NCI-H748 (cell line): ENCODE results near the gene RFX2.
"Not testable (repeated sequence)": the region's sequence is repeated elsewhere in the genome, so short reads cannot be mapped to it uniquely, and the experiment has no call there.

Source experiments
- DNase-seq: peaks from one replicate; lab custom pipeline; 2025; ENCODE audit not compliant: unreplicated experiment; lab: John Stamatoyannopoulos, UW

RFX2 gene

DNA sequence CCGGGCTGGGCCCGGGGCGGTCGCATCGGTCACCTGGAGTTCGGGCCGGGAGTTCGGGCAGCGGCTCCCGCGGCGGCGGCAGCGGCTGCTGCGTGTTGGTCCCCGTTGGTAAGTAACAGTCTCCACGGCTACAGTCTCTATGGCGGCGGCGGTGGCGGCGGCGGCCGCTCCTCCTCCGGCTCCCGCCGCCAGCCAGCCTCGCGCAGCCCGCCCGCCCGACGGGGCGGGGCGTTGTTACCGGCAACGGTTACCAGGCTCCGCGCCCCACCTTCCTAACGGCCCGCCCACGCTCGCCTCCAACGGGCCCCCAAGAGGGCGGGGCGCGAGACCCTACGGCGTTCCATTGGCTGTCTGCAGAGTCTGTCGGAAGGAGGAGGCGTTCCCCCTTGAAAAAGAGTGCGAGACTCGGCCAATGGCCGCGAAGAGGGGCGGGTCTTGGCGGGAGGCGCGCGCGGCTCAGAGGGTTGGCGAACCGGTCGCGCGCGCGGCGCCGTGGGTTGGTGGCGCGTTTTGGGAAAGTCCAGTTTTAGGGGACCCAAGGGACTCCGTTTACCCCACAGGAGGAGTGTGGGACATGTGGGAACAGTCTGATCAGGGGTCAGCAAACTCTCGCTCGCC is at the start of gene RFX2:
TSS of gene RFX2 (minus strand) at position 141 of the 618 bp plus-strand sequence. CDS start 63,004 bp downstream, outside the sequence.
- peak; percentile 97 for DNase-seq

- no peak for DNase-seq
Observed at GRCh38 chr19:6156033-6156432, 45.7 kb upstream of the RFX2 start.

GRCh38 chr19:6150289-6150688 is 40.0 kb upstream of the RFX2 start:
- DNase-seq, result no peak

DNA sequence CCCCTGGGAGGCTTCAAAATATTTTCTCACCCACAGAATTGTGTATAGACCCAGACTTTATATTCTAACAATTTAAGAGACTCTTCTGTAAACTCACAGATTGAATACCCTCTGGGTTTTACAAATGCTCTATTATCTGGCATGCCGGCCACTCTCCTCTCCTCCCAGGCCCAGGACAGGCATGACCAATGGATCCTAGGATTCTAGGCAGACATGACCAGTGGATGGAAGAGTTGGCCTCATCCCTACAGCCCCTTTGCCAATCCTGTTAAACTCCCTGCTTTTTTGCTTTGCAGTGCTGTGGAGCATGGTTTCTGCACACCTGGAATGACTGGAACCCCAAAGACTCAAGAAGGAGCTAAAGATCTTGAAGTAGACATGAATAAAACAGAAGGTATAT is 30.9 kb upstream of the RFX2 start:
- DNase-seq, result no peak

DNA sequence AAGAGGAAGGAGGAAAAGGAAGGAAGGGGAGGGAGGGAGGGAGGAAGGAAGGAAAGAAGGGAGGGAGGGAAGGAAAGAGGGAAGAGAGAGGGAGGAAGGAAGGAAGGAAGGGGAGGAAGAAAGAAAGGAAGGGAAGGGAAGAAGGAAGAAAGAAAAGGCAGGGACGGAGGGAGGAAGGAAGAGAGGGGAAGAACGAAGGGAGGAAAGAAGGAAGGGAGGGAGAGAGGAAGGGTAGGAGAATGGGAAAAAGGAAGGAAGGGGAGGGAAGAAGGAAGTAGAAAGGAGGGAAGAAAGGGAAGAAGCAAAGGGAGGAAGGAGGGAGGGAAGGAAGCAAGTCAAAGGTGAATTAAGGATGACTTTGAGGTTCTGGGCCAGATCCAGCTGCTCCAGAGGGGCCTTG is 28.2 kb upstream of the RFX2 start:
- DNase-seq, result no peak

DNA sequence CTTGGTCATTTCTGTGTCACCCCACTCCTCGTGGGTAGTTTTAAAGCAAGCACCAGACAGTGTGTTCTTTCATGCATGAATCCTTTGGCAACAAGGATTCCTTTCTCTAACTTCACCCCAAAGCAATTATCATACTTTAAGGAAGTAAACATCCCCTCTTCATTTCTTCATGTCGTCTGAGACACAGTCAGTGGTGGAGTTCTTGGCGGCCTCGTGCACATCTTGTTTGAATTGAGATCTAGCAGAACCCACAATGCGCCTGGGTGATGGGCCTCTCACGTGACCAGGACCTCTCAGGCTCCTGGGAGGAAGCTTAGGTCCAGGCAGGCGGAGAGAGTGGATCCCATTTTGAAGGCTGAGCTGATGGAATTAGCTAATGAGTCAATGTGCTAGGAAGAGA is 27.8 kb upstream of the RFX2 start:
- no peak for DNase-seq

- DNase-seq, result no peak
Observed at GRCh38 chr19:6133231-6133630, 22.9 kb upstream of the RFX2 start.

DNA sequence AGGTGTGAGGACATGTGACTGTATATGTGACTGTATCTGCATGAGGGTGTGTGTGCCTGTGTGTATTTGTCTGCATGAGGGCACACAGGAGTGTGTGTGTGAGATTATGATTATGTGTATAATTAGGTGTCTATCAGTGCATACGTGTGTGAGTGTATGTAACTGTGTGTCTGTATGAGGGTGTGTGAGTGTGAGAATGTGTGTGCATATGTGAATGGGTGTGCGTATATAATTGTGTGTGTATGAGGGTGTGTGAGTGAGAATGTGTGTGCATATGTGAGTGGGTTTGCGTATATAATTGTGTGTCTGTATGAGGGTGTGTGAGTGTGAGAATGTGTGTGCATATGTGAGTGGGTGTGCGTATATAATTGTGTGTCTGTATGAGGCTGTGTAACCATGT is 22.2 kb upstream of the RFX2 start:
- no peak for DNase-seq

- DNase-seq, result no peak
Observed at GRCh38 chr19:6127716-6128335, 17.5 kb upstream of the RFX2 start.

- peak; percentile 71 for DNase-seq
Observed at GRCh38 chr19:6126335-6126974, 16.2 kb upstream of the RFX2 start.

DNA sequence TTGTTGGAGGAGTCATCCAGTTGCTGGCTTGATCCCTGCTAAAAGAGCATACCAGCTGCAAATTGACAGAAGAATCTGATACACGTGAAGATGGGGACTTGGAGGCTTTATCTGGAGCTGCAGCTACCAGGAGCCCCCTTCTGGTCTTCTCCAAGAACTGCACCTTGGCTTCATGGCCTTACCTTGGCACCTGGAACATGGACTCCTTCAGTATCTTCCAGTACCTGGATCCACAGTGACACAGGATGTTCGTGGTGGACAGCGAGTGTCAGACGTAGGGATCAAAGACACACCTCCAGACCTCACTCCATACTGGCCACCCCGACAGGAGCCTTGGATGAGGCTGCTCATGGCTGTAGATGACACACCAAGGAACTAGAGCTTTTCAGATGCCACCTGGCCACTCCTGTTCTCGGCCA is 15.3 kb upstream of the RFX2 start:
- peak; percentile 75 for DNase-seq

- DNase-seq, result no peak
Observed at GRCh38 chr19:6119031-6119430, 8.7 kb upstream of the RFX2 start.

- DNase-seq, result no peak
Observed at GRCh38 chr19:6118043-6118442, 7.7 kb upstream of the RFX2 start.

DNA sequence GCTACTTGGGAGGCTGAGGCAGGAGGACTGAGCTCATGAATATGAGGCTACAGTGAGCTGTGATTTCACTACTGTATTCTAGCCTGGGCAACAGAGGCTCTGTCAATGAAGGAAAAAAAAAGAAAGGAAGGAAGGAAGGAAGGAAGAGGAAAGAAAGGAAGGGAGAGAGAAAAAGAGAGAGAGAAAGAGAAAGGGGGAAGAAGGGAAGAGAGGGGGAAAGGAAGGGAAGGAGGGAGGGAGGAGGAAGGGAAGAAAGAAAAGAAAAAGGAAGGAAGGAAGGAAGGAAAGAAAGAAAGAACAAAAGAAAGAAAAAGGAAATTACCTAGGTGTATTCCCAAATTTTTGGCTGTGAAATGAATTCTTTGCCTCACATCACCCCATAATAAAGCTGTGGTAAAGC is 7.2 kb upstream of the RFX2 start:
- DNase-seq, result no peak

GRCh38 chr19:6116749-6117430 is 6.6 kb upstream of the RFX2 start:
- DNase-seq, result no peak

DNA sequence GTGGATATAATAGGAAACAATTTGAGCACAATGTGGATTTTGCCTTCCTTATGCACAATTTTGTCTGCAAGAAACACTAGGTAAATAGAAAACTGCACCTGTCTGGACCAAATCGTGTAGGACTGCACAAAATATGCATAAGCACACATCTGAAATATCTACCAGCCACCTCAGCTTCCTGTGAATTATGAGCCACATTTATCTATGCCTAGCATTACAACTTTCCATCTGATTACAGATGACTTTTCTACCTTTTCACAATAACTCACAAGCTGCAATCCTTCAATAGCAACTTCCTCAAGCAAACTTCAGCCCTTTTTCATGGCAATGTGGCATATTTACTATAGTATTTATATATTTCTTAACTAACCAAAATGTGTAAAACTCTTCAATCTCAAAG is 5.7 kb upstream of the RFX2 start:
- DNase-seq, result no peak

GRCh38 chr19:6113616-6114188 is 3.4 kb upstream of the RFX2 start:
- no peak for DNase-seq

DNA sequence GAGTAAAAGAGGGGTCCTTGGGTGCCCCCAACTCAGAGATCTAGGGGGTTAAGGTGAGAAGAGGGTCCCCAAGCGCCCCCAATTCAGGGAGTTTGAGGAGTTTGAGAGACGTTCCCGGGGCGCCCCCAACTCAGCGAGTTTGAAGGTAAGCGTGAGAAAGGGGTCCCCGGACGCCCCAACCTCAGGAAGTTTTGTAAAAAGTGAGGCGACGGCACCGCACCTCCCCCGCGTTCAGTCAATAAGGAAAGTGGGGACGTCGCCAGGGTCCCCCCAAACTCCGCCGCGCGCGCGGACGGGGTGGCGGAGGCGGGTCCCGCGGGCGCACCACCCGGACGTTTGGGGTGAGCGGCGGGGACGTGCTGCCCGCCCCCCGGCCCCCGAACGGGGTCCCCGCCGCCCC is 353 bp downstream of the RFX2 start:
- no peak for DNase-seq

DNA sequence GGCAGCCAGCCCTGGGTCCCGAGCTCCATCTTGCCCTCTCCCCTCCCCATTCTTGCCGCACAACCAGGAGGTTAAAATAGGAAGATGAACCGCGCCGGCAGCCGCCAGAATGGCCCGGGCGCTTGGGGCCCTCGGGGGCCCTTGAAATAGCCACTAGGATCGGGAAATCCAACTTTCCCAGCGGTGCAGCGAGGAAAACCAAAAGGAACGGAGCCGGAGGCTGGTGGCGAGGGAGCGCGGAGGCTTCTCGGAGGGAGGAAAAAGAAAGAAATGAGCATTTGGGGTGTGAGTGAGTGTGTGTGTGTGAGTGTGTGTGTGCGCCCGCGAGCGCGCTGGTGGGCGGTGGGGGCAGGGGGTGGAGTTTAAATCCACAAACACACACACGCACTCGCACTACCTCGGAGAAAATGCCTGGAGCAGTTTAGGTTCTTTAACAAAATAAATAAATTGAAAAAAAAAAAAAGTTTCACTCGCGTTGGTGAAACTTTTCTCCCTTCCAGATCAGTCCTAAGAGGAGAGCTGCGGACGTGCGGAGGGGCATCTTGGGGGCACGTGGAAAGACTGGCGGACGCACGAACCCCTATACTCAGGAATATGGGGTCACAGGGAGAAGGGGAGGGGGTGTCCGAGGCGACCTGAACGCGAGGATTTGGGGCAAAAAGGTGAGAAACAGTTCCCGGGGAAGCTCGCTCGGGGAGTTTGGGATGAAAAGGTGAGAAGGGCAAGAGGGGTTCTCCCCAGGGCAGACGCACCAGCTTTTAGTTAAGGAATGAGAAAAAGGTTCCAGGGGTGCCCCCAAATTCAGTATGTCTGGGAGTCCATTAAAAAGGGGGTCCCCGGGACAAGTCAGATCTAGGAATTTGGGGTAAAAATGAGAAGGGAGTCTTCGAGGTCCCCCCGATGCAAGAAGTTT is 1.3 kb downstream of the RFX2 start:
- peak; percentile 76 for DNase-seq

GRCh38 chr19:6106643-6107294 is 3.5 kb downstream of the RFX2 start:
- not testable (repeated sequence) for DNase-seq
